PC-9 (cell line): ENCODE results near the gene CTAG1A. TPM values are rescaled to one million over a fixed set of nuclear protein-coding genes. Genes with fewer than 3 reads are reported as not detected.
A peak's percentile ranks its signal among the peaks of the same experiment; 100 is the strongest.

Experiments used
- BruUV-seq: library from RNA; stranded (reverse); fragments of 400-500 nt; replicated peaks from 2 replicates; lab custom pipeline; 2021; lab: Mats Ljungman, UMichigan
- CTCF ChIA-PET: fragments of 300-600 bp; sonication (Branson Sonifier 250); formaldehyde crosslinking; loops from one replicate; lab custom pipeline; 2022; ENCODE audit warnings: antibody characterized with exemption; lab: Charles Lee
- POLR2A ChIA-PET: fragments of 300-600 bp; sonication (Branson Sonifier 250); formaldehyde crosslinking; loops from one replicate; lab custom pipeline; 2022; ENCODE audit warnings: antibody characterized with exemption; ENCODE audit not compliant: unreplicated experiment; lab: Charles Lee
- DNase-seq, 2 experiments: peaks; one replicate each; pipeline versions ENCODE4 v3.0.0 to v3.0.0-alpha.2; 2015 to 2022; ENCODE audit warnings: mixed read lengths in 1 of 2
- H2AFZ ChIP-seq: fragments of 200-600 bp; sonication (generic); 2 replicates; pipeline ENCODE4 v1.8.1; 2017; ENCODE audit warnings: antibody characterized with exemption
- H3F3A ChIP-seq: fragments of 200-600 bp; sonication (generic); 2 replicates; pipeline ENCODE4 v1.8.1; 2017; ENCODE audit warnings: antibody characterized with exemption, mild to moderate bottlenecking, low read depth; ENCODE audit not compliant: insufficient read depth
- H3K27ac ChIP-seq: fragments of 200-600 bp; sonication (generic); 2 replicates; pipeline ENCODE4 v1.6.1; 2016; ENCODE audit warnings: mixed run types
- H3K27me3 ChIP-seq: fragments of 200-600 bp; sonication (generic); 2 replicates; pipeline ENCODE4 v1.6.1; 2016; ENCODE audit warnings: low read depth, mixed run types; ENCODE audit not compliant: insufficient read depth
- H3K36me3 ChIP-seq: fragments of 200-600 bp; sonication (generic); 2 replicates; pipeline ENCODE4 v1.6.1; 2016; ENCODE audit warnings: low read depth, mixed run types
- H3K4me1 ChIP-seq: fragments of 200-600 bp; sonication (generic); replicated peaks from 2 replicates; pipeline ENCODE4 v1.6.1; 2016; ENCODE audit warnings: mixed run types; ENCODE audit not compliant: insufficient read depth
- H3K4me2 ChIP-seq: fragments of 200-600 bp; sonication (generic); 2 replicates; pipeline ENCODE4 v1.6.1; 2017; ENCODE audit warnings: mixed run types
- H3K4me3 ChIP-seq: fragments of 200-600 bp; sonication (generic); 2 replicates; pipeline ENCODE4 v1.6.1; 2016; ENCODE audit warnings: mixed run types
- H3K79me2 ChIP-seq: fragments of 200-600 bp; sonication (generic); 2 replicates; pipeline ENCODE4 v1.6.1; 2017; ENCODE audit warnings: low read depth, mixed run types
- H3K9me2 ChIP-seq: fragments of 200-600 bp; sonication (generic); 2 replicates; pipeline ENCODE4 v1.8.1; 2017; ENCODE audit warnings: mild to moderate bottlenecking; ENCODE audit not compliant: insufficient read depth
- H3K9me3 ChIP-seq: fragments of 200-600 bp; sonication (generic); 2 replicates; pipeline ENCODE4 v1.8.1; 2016; ENCODE audit warnings: low read depth; ENCODE audit not compliant: insufficient read depth
- H4K20me1 ChIP-seq: fragments of 200-600 bp; sonication (generic); 2 replicates; pipeline ENCODE4 v1.8.1; 2017; ENCODE audit not compliant: insufficient read depth
- CTCF ChIP-seq: fragments of 200-600 bp; sonication (generic); conservative IDR thresholded peaks from 2 replicates; pipeline ENCODE4 v1.6.1; 2017; ENCODE audit warnings: mixed run types, antibody characterized with exemption, mild to moderate bottlenecking, moderate library complexity
- EZH2 ChIP-seq: fragments of 200-600 bp; sonication (generic); IDR thresholded peaks from 2 replicates; pipeline ENCODE4 v1.8.0; 2017; ENCODE audit warnings: antibody characterized with exemption, low read depth
- intact Hi-C: fragments of 100-400 bp; cut with micrococcal nuclease; formaldehyde crosslinking; loops from one replicate; pipeline ENCODE4 v1.10.0; 2022; ENCODE audit not compliant: unreplicated experiment
- total RNA-seq: library from RNA; stranded (reverse); gene quantifications from 2 replicates; pipeline ENCODE4 v1.2.3, GENCODE V29; 2021

CTAG1A gene
- total RNA-seq, 1 experiment from 2014 or later = not detected

- no peak for DNase-seq
- intact Hi-C loops = no loop called here
- H4K20me1 ChIP-seq = no peaks in the 10 kb centered on the region
- no peaks in the 10 kb centered on the region for H3K27me3 ChIP-seq
- BruUV-seq = no TSS peak
- no peaks in the 10 kb centered on the region for H3K36me3 ChIP-seq
- H3K79me2 ChIP-seq = no peaks in the 10 kb centered on the region
- H3K4me2 ChIP-seq = peak overlapping the region; percentile 78
- H3K4me3 ChIP-seq = no peak overlapping the region
- no peak overlapping the region for H2AFZ ChIP-seq
- no peaks in the 10 kb centered on the region; the same call in 1 of the 2 replicates for H3K9me3 ChIP-seq
- peaks cover 79% of the 10 kb centered on the region for H3K4me1 ChIP-seq
- ChIA-PET POLR2A (no interaction called here), CTCF (no interaction called here)
- H3K9me2 ChIP-seq = no peaks in the 10 kb centered on the region
- peak overlapping the region; percentile 100 for H3K27ac ChIP-seq
- H3F3A ChIP-seq = peaks cover 62% of the 10 kb centered on the region
- no peak for TF ChIP-seq EZH2
- no peak for TF ChIP-seq CTCF
Measured at GRCh38 chrX:154602226-154602625, 17.3 kb downstream of the CTAG1A start.

GRCh38 chrX:154602766-154603437 lies 18.0 kb downstream of the CTAG1A start:
- Histone ChIP-seq H2AFZ (no peak overlapping the region), H3K27ac (peak overlapping the region; percentile 100), H3K9me2 (no peaks in the 10 kb centered on the region), H3K4me1 (peaks cover 72% of the 10 kb centered on the region), H3F3A (peaks cover 55% of the 10 kb centered on the region), H3K9me3 (no peaks in the 10 kb centered on the region; the same call in 1 of the 2 replicates), H3K4me2 (peak overlapping the region; percentile 78; the same call in 1 of the 2 replicates), H3K79me2 (no peaks in the 10 kb centered on the region), H3K36me3 (no peaks in the 10 kb centered on the region), H3K4me3 (no peak overlapping the region), H4K20me1 (no peaks in the 10 kb centered on the region), H3K27me3 (no peaks in the 10 kb centered on the region)
- intact Hi-C loops = no loop called here
- ChIA-PET POLR2A (no interaction called here), CTCF (no interaction called here)
- TF ChIP-seq CTCF = no peak
- TF ChIP-seq EZH2 = no peak
- BruUV-seq = no TSS peak
- DNase-seq = no peak

GRCh38 chrX:154603438-154604430 lies 18.8 kb downstream of the CTAG1A start:
- Histone ChIP-seq H3K4me3 (no peak overlapping the region), H3K36me3 (no peaks in the 10 kb centered on the region), H4K20me1 (no peaks in the 10 kb centered on the region), H3F3A (peaks cover 54% of the 10 kb centered on the region), H3K27me3 (no peaks in the 10 kb centered on the region), H3K27ac (peak overlapping the region; percentile 100), H3K79me2 (no peaks in the 10 kb centered on the region), H3K4me1 (peaks cover 65% of the 10 kb centered on the region), H3K4me2 (peak overlapping the region; percentile 58), H3K9me2 (no peaks in the 10 kb centered on the region), H2AFZ (no peak overlapping the region), H3K9me3 (no peaks in the 10 kb centered on the region)
- BruUV-seq = TSS peak; percentile 25
- intact Hi-C loops = loop anchor here (1.0 kb wide), 1 partner anchor 7 kb away; no protein-coding TSS in a partner anchor
- no peak for TF ChIP-seq CTCF
- peak; percentile 82 to 96 for DNase-seq
- ChIA-PET POLR2A (interaction anchor here (0.5 kb wide), 1 partner anchor 63 kb away, joined by 3 read pairs; no protein-coding TSS in a partner anchor), CTCF (interaction anchor here (0.6 kb wide), 1 partner anchor 1708 kb away, joined by 3 read pairs; no protein-coding TSS in a partner anchor)
